Epithelial cell of umbilical artery (primary cell): ENCODE results near the gene HNRNPDL. TPM values are rescaled to one million over a fixed set of nuclear protein-coding genes. Genes with fewer than 3 reads are reported as not detected.

Experiments used
- total RNA-seq: library from RNA; depleted of rRNA; stranded (reverse); fragments of >200 nt; gene quantifications from 2 replicates; pipeline ENCODE4 v1.2.3, GENCODE V29; 2014

The HNRNPDL gene
- 124 and 250 TPM in 2 replicates for total RNA-seq

GRCh38 chr4:82430193-82430963, at the start of gene HNRNPDL, which contains the start of gene ENOPH1:
Gene HNRNPDL, minus strand, starts transcription at chr4:82430462. Its CDS starts 772 bp downstream, at chr4:82429690.
Gene ENOPH1, plus strand, starts transcription at chr4:82430590. Its CDS starts 240 bp downstream, at chr4:82430830.

GRCh38 chr4:82373816-82374625, 56.2 kb downstream of the HNRNPDL start, which contains the start of gene HNRNPD:
Gene HNRNPD, minus strand, starts transcription at chr4:82373991. Its CDS starts 313 bp downstream, at chr4:82373678.

Other genes with a start within 250 kb of the HNRNPDL start
- 35.4 and 41.0 TPM in 2 replicates for gene HNRNPD, start 56.5 kb downstream of the HNRNPDL start, total RNA-seq
- 58.5 and 64.7 TPM in 2 replicates for gene ENOPH1, start 128 bp upstream of the HNRNPDL start, total RNA-seq
- 3.2 TPM in 2 replicates for gene TMEM150C, start 131.5 kb upstream of the HNRNPDL start, total RNA-seq